Measurements from ENCODE around the gene CKMT1A.
"Not testable (repeated sequence)": the region's sequence is repeated elsewhere in the genome, so short reads cannot be mapped to it uniquely, and the experiment has no call there.

DNA sequence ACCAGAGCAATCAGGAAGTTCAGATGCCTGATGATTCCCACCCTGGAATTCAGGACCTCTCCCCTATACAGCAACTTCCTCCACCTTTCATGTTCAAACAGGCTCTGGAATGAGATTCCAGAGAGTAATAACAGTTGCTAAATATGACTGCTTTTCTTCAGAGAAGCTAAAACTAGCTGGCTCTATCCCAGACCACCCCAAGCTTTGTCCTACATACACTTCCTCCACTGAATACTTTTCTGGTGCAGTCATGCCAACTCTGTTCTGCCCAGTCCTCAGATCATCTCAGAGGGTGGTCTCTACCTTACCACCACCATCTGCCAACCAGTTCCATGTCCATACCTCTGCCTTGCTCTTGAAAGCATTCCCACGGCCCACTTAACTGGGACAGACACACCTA, 27.5 kb upstream of the CKMT1A start:
- TF ChIP-seq, protein P1, sequence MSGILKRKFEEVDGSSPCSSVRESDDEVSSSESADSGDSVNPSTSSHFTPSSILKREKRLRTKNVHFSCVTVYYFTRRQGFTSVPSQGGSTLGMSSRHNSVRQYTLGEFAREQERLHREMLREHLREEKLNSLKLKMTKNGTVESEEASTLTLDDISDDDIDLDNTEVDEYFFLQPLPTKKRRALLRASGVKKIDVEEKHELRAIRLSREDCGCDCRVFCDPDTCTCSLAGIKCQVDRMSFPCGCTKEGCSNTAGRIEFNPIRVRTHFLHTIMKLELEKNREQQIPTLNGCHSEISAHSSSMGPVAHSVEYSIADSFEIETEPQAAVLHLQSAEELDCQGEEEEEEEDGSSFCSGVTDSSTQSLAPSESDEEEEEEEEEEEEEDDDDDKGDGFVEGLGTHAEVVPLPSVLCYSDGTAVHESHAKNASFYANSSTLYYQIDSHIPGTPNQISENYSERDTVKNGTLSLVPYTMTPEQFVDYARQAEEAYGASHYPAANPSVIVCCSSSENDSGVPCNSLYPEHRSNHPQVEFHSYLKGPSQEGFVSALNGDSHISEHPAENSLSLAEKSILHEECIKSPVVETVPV (CRISPR knock-in tag; IDR thresholded peaks at IDR 0.05): not testable (repeated sequence)
- TF ChIP-seq CSDC2 (CRISPR knock-in tag; IDR thresholded peaks at IDR 0.05): not testable (repeated sequence)
- TF ChIP-seq, protein P2, sequence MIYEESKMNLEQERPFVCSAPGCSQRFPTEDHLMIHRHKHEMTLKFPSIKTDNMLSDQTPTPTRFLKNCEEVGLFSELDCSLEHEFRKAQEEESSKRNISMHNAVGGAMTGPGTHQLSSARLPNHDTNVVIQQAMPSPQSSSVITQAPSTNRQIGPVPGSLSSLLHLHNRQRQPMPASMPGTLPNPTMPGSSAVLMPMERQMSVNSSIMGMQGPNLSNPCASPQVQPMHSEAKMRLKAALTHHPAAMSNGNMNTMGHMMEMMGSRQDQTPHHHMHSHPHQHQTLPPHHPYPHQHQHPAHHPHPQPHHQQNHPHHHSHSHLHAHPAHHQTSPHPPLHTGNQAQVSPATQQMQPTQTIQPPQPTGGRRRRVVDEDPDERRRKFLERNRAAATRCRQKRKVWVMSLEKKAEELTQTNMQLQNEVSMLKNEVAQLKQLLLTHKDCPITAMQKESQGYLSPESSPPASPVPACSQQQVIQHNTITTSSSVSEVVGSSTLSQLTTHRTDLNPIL (CRISPR knock-in tag; IDR thresholded peaks at IDR 0.05; ENCODE audit: low read depth): not testable (repeated sequence)
